Measurements from ENCODE around the gene NDUFV1.

DNA sequence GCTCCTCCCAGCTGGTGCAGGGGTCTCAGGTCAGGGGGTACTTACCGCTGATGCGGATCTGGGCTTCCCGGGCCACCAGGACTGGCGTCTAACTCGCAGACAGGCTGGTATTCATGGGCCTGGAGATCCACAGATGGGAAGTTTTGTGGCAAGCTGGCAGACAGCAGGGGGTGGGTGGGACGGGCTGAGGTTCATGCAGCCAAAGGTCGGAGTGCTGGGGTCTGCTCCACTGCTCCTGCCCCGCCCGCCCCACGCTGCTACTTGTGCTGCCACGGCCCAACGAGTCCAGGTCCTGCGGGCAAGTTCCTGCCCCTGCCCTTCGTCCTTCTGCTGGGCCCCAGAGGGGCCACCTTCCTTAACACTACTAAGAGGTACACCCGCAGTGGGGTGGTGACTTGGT, 40.7 kb downstream of the NDUFV1 start:
- TF ChIP-seq, protein P1, sequence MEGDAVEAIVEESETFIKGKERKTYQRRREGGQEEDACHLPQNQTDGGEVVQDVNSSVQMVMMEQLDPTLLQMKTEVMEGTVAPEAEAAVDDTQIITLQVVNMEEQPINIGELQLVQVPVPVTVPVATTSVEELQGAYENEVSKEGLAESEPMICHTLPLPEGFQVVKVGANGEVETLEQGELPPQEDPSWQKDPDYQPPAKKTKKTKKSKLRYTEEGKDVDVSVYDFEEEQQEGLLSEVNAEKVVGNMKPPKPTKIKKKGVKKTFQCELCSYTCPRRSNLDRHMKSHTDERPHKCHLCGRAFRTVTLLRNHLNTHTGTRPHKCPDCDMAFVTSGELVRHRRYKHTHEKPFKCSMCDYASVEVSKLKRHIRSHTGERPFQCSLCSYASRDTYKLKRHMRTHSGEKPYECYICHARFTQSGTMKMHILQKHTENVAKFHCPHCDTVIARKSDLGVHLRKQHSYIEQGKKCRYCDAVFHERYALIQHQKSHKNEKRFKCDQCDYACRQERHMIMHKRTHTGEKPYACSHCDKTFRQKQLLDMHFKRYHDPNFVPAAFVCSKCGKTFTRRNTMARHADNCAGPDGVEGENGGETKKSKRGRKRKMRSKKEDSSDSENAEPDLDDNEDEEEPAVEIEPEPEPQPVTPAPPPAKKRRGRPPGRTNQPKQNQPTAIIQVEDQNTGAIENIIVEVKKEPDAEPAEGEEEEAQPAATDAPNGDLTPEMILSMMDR (conservative IDR thresholded peaks at IDR 0.05; ENCODE audit: low read depth, low read length) = no peak
- TF ChIP-seq EZH2 (IDR thresholded peaks at IDR 0.05; ENCODE audit: borderline replicate concordance, low read depth, low read length, poor library complexity, severe bottlenecking) = no peak

Measured in A673 (cell line).